ENCODE results near the gene XPA. TPM values are rescaled to one million over a fixed set of nuclear protein-coding genes. Genes with fewer than 3 reads are reported as not detected.

The XPA gene
- total and polyA plus RNA-seq, 2 of the 13 experiments (the other 11 are each of a cell fraction or from before 2014, with no cell fraction given): 2.3 to 15.2 TPM

DNA sequence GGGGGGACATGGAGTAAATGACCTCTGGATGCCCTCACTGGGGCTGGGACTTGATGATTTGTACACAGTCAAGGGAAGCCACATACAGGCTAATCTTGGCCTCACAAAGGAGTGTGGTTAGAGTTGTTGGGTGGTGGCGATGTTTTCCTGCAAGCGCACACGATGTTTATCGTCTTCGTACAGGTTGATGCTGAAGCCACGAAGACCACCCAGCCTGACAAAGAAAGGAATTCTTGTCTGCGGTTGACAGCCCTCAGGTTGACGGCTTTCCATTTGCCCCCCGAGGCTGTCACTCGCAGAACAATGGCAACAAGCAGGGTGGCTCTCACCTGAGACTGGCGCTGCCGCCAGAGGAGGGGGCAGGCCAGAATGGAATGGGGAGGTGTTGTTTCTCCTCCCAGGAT, 14.1 kb upstream of the XPA start:
- intact Hi-C loops (cut with micrococcal nuclease; ENCODE audit: unreplicated experiment) (no loop called here), in situ Hi-C loops (cut with HindIII; ENCODE audit: extremely low pct_ligation_motif_present, low pct_unique_long_range_greater_than_20kb) (loop anchor here (5.0 kb wide), 1 partner anchor 181 kb away; no protein-coding TSS in a partner anchor)
- no TSS peak for BruUV-seq (replicated peaks)
- H3K9ac ChIP-seq (ENCODE audit: insufficient read depth, low read depth, low read length): no peak overlapping the region
- H2AFZ ChIP-seq (ENCODE audit: low read length): no peak overlapping the region
- no peak for ATAC-seq
- TF ChIP-seq KAT2B (IDR thresholded peaks at IDR 0.05; ENCODE audit: borderline replicate concordance, low read depth, low read length): no peak
- TF ChIP-seq ZBTB38 (CRISPR knock-in tag; IDR thresholded peaks at IDR 0.05): no peak
- H4K20me1 ChIP-seq (ENCODE audit: insufficient read depth, low read length): no peaks in the 10 kb centered on the region
- peaks cover 24% of the 10 kb centered on the region for H3K4me1 ChIP-seq (ENCODE audit: insufficient read depth, low read length)
- no peaks in the 10 kb centered on the region for H3K27me3 ChIP-seq (ENCODE audit: control insufficient read depth in 1 of 2, insufficient read depth in 2 of 2, low read length in 2 of 2)
- ChIA-PET POLR2A (no interaction called here), CTCF (ENCODE audit: low intra/inter-chr PET ratio, low total read pairs) (interaction anchor here (1.2 to 3.1 kb wide), 2 partner anchors 92 to 190 kb away, joined by 5 to 22 read pairs; no protein-coding TSS in a partner anchor)
- FAIRE-seq: no peak
- H3K36me3 ChIP-seq (replicated peaks in 1 of 2; ENCODE audit: control insufficient read depth in 1 of 2, insufficient read depth in 2 of 2, low read length in 2 of 2): no peaks in the 10 kb centered on the region
- 85% methylated on average over 11 of the region's 12 CpGs for WGBS (ENCODE audit: low lambda C conversion rate)
- H3K4me2 ChIP-seq (ENCODE audit: low read depth, low read length): no peak overlapping the region
- DNase-seq (ENCODE audit: low spot score): no peak
- no peaks in the 10 kb centered on the region for H3K9me3 ChIP-seq (ENCODE audit: low read length)
- no peak overlapping the region for H3K4me3 ChIP-seq (replicated peaks in 1 of 3; ENCODE audit: insufficient read depth in 1 of 3, low read depth in 2 of 3, low read length in 3 of 3)
- H3K79me2 ChIP-seq (ENCODE audit: insufficient read depth, low read length): no peaks in the 10 kb centered on the region
- H3K27ac ChIP-seq (ENCODE audit: extremely low read length, insufficient read depth, low read length): no peak overlapping the region

DNA sequence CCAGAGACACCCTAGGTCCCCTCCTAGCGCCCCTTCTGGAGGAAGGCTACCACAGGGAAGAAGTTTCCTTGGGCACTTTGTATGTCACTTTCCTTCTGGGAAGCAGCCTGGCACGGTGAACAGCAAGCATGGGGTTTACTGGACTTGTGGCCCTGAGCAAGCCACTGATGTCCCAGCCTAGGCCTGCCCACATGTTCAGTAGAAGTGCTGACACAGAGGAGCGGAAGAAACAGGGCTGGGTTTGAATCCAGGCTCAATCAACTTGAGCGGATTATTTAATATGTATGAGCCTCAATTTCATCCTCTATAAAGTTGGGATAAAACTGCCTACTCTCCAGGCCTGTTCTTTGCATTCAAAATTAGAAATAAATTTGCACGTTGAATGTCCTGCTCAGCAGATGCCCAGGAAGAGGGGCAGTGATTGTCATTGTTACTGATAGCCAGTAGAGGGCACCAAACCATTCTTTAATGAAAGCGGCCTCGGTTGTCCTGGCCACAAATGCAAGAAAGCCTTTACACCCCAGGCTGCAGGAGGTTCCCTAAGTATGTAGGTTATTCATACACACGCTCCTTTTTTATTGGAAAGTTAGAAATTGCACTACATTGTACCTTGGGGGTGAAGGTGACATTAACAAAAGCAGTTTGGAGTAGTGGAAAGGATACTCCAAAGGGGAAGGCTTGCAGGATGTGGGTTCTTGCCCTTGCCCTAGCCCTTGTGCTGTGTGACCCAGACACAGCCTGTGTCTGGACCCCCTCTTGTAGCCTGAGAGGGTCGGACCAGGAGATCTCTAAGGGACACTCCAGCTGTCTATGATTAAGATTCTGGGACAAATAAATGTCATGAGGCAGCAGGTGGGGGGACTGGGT, 13.4 kb upstream of the XPA start:
- FAIRE-seq (peak; percentile 61), DNase-seq (ENCODE audit: low spot score) (peak; percentile 44), ATAC-seq (peak; percentile 92)
- intact Hi-C loops (cut with micrococcal nuclease; ENCODE audit: unreplicated experiment): loop anchor here (1.0 kb wide), 4 partner anchors 93 to 244 kb away; no protein-coding TSS in a partner anchor
- ChIA-PET CTCF (ENCODE audit: low intra/inter-chr PET ratio, low total read pairs) (interaction anchor here (1.2 to 3.1 kb wide), 2 partner anchors 93 to 190 kb away, joined by 5 to 22 read pairs; no protein-coding TSS in a partner anchor), POLR2A (no interaction called here)
- Histone ChIP-seq H3K9me3 (ENCODE audit: low read length) (no peaks in the 10 kb centered on the region), H3K4me3 (replicated peaks in 1 of 3; ENCODE audit: insufficient read depth in 1 of 3, low read depth in 2 of 3, low read length in 3 of 3) (no peak overlapping the region), H2AFZ (ENCODE audit: low read length) (no peak overlapping the region), H3K4me2 (ENCODE audit: low read depth, low read length) (no peak overlapping the region; the same call in 1 of the 2 replicates), H4K20me1 (ENCODE audit: insufficient read depth, low read length) (no peaks in the 10 kb centered on the region), H3K79me2 (ENCODE audit: insufficient read depth, low read length) (no peaks in the 10 kb centered on the region), H3K27me3 (ENCODE audit: control insufficient read depth in 1 of 2, insufficient read depth in 2 of 2, low read length in 2 of 2) (no peaks in the 10 kb centered on the region), H3K4me1 (ENCODE audit: insufficient read depth, low read length) (peaks cover 26% of the 10 kb centered on the region), H3K27ac (ENCODE audit: extremely low read length, insufficient read depth, low read length) (no peak overlapping the region), H3K9ac (ENCODE audit: insufficient read depth, low read depth, low read length) (no peak overlapping the region), H3K36me3 (replicated peaks in 1 of 2; ENCODE audit: control insufficient read depth in 1 of 2, insufficient read depth in 2 of 2, low read length in 2 of 2) (no peaks in the 10 kb centered on the region)
- no TSS peak for BruUV-seq (replicated peaks)
- 24% methylated on average over 8 of the region's 9 CpGs for WGBS (ENCODE audit: low lambda C conversion rate)
- in situ Hi-C loops (cut with HindIII; ENCODE audit: extremely low pct_ligation_motif_present, low pct_unique_long_range_greater_than_20kb): loop anchor here (5.0 kb wide), 1 partner anchor 182 kb away; no protein-coding TSS in a partner anchor
- TF ChIP-seq ZNF329 (CRISPR knock-in tag; IDR thresholded peaks at IDR 0.05; ENCODE audit: low read depth) (no peak), NKX3-1 (CRISPR knock-in tag; IDR thresholded peaks at IDR 0.05) (no peak), ZFP62 (CRISPR knock-in tag; IDR thresholded peaks at IDR 0.05) (no peak), ZNF143 (CRISPR knock-in tag; IDR thresholded peaks at IDR 0.05) (no peak), KDM2A (CRISPR knock-in tag; IDR thresholded peaks at IDR 0.05; ENCODE audit: borderline replicate concordance, low read depth) (0 out of 2 replicates have a peak, but pooled peaks have one; percentile 29), MIXL1 (CRISPR knock-in tag; IDR thresholded peaks at IDR 0.05) (peak; percentile 58; the same call in 1 of the 2 replicates), RELA (CRISPR knock-in tag; IDR thresholded peaks at IDR 0.05) (no peak), FOXA3 (CRISPR knock-in tag; IDR thresholded peaks at IDR 0.05) (0 out of 2 replicates have a peak, but pooled peaks have one; percentile 6), THYN1 (CRISPR knock-in tag; IDR thresholded peaks at IDR 0.05; ENCODE audit: borderline replicate concordance, low read depth) (no peak)
- TF ChIP-seq, protein P1, sequence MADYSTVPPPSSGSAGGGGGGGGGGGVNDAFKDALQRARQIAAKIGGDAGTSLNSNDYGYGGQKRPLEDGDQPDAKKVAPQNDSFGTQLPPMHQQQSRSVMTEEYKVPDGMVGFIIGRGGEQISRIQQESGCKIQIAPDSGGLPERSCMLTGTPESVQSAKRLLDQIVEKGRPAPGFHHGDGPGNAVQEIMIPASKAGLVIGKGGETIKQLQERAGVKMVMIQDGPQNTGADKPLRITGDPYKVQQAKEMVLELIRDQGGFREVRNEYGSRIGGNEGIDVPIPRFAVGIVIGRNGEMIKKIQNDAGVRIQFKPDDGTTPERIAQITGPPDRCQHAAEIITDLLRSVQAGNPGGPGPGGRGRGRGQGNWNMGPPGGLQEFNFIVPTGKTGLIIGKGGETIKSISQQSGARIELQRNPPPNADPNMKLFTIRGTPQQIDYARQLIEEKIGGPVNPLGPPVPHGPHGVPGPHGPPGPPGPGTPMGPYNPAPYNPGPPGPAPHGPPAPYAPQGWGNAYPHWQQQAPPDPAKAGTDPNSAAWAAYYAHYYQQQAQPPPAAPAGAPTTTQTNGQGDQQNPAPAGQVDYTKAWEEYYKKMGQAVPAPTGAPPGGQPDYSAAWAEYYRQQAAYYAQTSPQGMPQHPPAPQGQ (CRISPR knock-in tag; IDR thresholded peaks at IDR 0.05; ENCODE audit: borderline replicate concordance): no peak
- TF ChIP-seq, protein P2, sequence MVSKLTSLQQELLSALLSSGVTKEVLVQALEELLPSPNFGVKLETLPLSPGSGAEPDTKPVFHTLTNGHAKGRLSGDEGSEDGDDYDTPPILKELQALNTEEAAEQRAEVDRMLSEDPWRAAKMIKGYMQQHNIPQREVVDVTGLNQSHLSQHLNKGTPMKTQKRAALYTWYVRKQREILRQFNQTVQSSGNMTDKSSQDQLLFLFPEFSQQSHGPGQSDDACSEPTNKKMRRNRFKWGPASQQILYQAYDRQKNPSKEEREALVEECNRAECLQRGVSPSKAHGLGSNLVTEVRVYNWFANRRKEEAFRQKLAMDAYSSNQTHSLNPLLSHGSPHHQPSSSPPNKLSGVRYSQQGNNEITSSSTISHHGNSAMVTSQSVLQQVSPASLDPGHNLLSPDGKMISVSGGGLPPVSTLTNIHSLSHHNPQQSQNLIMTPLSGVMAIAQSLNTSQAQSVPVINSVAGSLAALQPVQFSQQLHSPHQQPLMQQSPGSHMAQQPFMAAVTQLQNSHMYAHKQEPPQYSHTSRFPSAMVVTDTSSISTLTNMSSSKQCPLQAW (CRISPR knock-in tag; IDR thresholded peaks at IDR 0.05): peak; percentile 45; the same call in 1 of the 2 replicates
- TF ChIP-seq, protein P3, sequence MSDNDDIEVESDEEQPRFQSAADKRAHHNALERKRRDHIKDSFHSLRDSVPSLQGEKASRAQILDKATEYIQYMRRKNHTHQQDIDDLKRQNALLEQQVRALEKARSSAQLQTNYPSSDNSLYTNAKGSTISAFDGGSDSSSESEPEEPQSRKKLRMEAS (IDR thresholded peaks at IDR 0.05): 0 out of 2 replicates have a peak, but pooled peaks have one; percentile 7

All from HepG2 (cell line).